ENCODE measurements around the gene ATL1.
"Not testable (repeated sequence)": the region's sequence is repeated elsewhere in the genome, so short reads cannot be mapped to it uniquely, and the experiment has no call there.

Gene ATL1

GRCh38 chr14:50538034-50538433 is 21.9 kb upstream of the ATL1 start:
- not testable (repeated sequence) for DNase-seq

GRCh38 chr14:50539051-50539450 is 20.9 kb upstream of the ATL1 start:
- DNase-seq: no peak

DNA sequence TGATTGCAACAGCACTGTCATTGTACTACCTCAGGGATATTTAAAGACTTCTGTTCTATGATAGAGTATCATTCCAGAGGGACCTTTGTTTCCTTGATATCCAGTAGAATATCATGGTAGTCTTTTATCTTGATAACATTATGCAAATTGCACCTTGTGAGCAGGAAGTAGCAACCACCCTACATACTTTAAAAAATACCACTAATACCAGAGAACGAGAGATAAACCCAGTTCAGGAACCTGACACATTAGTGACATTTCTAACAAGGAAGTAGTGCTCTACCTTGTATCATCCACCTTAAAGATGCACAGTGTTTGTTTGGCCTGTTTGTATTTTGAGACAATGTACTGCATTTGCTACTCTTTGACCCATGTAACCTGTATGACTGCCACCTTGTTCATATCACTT is 18.8 kb upstream of the ATL1 start:
- no peak for DNase-seq

DNA sequence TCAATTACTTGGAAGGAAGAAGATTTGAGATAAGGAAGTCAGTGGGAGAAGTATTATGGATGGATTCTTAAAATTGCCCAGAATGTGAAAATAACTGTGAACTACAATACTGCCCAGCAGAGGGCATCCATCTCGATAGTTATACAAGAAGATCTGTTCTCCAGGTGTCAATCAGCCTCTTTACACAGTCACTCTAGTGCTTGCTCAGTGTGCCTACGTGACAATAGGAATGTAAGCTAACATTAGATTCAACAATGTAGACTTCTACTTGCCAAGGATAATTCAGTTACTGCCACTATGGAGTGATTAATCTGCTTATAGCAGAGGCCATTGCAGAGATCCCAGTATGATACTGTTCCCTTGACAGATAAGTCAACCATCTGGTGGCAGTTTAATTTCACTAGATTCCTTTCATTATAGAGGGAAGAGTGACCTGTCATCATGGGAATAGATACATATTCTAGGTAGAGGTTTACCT is 17.0 kb upstream of the ATL1 start:
- peak; percentile 25 for DNase-seq

- DNase-seq: no peak
These were observed 15.0 kb upstream of the ATL1 start for GRCh38 chr14:50544911-50545310.

DNA sequence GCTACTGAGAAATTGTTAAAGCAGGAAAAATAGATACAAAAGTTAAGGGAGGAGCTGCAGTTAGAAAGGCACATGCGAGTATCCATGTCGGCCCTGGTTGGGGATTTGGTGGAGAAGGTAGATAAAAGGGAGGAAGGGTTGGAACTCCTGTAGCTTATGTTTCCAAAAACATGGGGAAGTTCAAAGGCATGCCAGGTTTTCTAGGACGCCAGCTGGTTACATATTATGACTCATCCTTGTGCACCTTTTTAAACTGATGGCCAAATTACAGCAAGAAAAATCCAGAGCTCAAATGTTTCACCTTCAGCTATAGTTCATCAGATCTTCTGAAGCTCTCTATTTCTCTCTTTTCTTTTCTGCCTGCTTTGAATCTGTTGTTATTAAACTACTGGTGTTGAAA is 14.3 kb upstream of the ATL1 start:
- DNase-seq: no peak

GRCh38 chr14:50550294-50550693 is 9.7 kb upstream of the ATL1 start:
- DNase-seq: no peak

- DNase-seq: no peak
These were observed 8.1 kb upstream of the ATL1 start for GRCh38 chr14:50551877-50552276.

- not testable (repeated sequence) for DNase-seq
These were observed 7.1 kb upstream of the ATL1 start for GRCh38 chr14:50552796-50553195.

- peak; percentile 65 for DNase-seq
These were observed 963 bp downstream of the ATL1 start for GRCh38 chr14:50560931-50561285.

- no peak for DNase-seq
These were observed 2.9 kb downstream of the ATL1 start for GRCh38 chr14:50562841-50563240.

DNA sequence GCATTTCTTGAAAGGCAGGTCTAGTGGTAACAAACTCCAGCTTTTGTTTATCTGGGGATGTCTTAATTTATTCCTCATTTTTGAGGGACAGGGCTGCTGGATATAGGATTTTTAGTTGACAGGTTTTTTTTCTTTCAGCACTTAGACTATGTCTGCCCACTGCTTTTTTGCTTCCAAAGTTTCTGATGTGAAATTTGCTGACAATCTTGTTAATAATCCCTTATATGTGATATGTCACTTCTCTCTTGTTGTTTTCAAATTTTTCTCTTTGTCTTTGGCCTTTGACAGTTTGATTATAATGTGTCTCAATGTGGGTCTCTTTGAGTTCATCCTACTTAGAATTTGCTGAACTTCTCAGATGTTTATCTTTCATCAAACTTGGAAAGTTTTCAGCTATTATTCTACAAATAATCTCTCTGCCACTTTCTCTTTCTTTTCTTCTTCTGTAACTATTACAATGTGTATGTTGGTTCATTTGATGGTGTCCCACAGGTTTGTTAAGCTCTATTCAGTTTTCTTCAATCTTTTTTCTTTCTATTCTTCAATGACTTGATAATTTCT is 9.8 kb downstream of the ATL1 start:
- no peak for DNase-seq

DNA sequence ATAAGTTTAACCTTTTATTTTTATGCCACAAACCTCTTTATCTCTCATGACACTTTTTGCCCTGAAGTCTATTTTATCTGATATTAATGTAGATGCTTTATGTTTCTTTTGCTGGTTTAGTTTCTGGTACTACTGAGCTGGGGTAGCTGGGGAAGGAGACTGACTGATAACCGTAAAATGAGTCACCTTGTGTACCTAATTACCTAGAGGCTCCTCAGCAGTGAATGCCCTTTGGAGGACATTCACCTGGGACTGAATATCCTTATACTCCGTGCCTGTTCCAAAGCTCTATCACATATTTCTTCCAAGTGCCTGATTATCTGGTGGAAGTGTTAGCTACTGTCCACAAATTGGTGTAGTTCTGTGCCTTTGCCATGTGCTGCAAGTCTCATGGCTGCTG is 13.9 kb downstream of the ATL1 start:
- no peak for DNase-seq

DNA sequence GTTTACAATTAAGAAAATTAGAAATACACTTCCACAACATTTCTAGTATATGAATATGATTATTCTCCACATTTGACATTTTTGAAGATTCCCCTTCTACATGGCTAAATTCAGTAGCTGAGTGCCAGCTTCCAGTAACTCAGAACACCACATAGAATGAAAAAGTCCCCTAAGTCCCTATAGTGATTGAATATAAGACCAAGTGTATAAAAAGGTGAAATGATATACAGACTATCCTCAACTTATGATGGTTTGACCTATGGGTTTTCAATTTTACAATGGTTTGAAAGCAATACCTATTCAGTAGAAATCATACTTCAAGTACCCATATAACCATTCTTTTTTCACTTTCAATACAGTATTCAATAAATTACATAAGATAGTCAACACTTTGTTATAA is 15.8 kb downstream of the ATL1 start:
- no peak for DNase-seq

- DNase-seq: no peak
These were observed 18.0 kb downstream of the ATL1 start for GRCh38 chr14:50577982-50578381.

- no peak for DNase-seq
These were observed 18.5 kb downstream of the ATL1 start for GRCh38 chr14:50578433-50578832.

- DNase-seq: no peak
These were observed 30.5 kb downstream of the ATL1 start for GRCh38 chr14:50590464-50590863.

DNA sequence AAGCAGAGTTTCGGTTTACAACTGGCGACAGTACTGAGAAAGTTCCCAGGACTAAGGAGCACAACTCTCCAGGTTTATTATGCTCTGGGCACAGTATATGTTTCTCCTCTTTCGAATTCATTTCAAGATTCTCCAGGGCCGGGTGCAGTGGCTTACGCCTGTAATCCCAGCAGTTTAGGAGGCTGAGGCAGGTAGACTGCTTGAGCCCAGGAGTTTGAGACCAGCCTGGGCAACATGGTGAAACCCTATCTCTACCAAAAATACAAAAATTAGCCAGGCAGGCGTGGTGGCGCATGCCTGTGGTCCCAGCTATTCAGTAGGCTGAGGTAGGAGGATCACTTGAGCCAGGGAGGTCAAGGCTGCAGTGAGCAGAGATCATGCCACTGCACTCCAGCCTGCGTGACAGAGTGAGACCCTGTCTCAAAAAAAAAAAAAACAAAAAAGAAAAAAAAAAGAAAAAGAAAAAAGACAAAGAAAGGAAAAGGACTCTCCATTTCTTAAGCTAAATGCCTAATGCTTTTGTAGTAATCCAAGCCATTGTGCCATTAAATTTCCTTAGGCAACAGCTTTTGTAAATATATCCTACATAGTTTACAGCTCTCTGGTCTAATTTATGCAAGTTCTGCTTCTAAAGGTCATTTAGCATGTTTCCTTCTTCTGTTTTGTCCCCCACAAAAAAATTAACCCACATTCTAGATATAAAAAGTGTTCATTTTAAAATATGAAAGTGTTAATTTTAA is 34.8 kb downstream of the ATL1 start:
- DNase-seq: no peak

DNA sequence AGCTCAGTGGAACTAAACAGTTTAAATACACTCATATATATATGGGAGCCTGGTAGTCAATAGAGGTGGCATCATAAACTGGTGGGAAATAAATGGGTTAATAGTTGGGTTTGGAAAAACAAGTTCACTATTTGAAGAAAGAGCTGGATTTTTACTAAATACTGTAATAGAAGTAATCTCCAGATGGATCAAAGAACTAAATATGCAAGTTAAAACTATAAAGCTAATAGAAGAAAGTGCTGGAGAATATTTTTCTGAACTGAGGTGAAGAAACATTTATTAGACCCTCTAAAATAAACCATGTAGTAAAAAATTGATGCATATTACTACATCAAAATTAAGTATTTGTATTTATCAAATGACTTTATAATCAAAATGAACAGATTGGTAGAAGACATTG is 38.8 kb downstream of the ATL1 start:
- no peak for DNase-seq

GRCh38 chr14:50599700-50600444 is 39.9 kb downstream of the ATL1 start:
- no peak for DNase-seq

- DNase-seq: no peak
These were observed 40.9 kb downstream of the ATL1 start for GRCh38 chr14:50600849-50601248.

DNA sequence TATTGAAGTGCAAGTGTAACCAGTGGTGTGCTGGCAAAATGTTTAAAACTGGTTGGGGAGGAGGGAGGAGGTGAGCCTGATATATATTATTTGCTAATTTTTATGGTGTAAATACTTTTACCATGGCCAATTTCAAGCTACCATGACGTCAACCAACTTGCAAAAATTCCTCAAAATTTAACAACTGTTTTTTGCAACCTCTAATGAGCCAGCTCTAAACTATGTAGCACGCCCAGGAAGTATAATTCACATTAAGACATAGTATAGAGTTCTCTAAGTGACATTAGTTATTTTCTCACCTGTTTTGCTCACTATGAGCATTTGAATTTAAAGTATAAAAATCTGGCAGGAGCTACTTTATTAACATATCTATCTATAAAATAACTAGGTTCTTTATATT is 41.4 kb downstream of the ATL1 start:
- no peak for DNase-seq

GRCh38 chr14:50602035-50602434 is 42.1 kb downstream of the ATL1 start:
- DNase-seq: no peak

- no peak for DNase-seq
These were observed 43.6 kb downstream of the ATL1 start for GRCh38 chr14:50603565-50603964.

All from activated T-cell treated with anti-CD3 and anti-CD28 coated beads for 4 hours (primary cell).